GM18502 (cell line): Measurements from ENCODE around the gene TTLL10.

Source experiments
- ATAC-seq: cut with Tn5 transposase; IDR thresholded peaks from one replicate; pipeline ENCODE4 v1.9.1; 2021; ENCODE audit warnings: mild to moderate bottlenecking; ENCODE audit not compliant: unreplicated experiment, poor library complexity

Gene TTLL10

DNA sequence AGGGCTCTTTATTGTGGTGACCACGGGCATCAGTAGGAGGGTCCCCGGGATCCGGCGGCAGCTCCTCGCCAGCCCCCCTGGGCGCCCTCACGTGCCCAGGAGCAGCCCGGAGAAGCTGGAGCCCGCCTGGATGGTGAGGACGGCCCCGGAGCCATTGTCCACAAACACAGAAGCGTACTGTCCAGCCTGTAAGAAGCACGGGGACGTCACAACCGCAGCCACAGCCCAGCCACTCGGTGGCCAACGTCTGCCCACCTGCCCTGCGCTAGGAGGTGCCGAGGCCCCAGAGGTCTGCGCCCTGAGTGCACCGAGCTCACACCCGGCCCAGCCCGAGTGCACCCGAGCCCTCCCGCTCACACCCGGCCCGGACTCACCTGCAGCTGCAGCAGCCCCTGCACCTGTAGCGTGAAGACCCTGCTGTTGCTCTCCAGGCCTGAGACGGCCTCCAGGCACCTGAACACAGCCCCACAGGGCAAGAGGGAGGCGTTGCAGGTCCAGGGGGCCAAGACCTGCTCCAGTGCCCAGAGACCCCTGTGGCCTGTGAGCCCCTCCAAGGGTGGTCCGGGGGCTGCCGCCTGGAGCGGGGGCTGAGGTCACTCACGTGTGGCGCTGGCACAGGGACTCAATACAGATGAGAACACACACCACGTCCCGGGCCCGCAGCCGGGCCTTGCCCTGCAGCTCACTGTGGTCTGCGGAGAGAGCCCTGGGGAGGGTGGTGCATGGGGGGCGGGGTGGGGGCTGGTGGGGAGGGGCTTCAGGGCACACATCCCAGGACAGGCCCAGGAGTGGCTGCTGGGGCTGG lies 69.0 kb downstream of the TTLL10 start:
- no peak for ATAC-seq

GRCh38 chr1:1243266-1243660 lies 69.6 kb downstream of the TTLL10 start:
- ATAC-seq = no peak

DNA sequence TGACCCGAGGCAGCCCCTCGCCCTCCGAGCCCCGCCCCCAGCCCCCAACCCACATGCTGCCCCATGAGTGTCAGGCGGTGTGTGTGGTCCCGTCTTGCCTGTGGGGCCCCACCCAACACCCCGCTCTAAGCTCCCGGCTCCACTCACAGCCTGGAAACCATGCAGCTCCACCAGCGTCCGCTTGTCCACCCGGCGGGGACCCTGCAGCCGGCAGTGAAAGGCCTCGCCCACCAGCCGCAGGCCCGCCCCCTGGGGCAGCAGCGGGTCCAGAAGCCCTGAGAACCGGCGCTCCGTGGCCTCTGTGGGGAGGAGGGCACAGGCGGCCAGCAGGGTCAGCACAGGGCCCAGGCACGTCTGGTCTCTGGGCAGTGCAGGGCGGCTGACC lies 70.1 kb downstream of the TTLL10 start:
- ATAC-seq = no peak

GRCh38 chr1:1244192-1244811 lies 70.6 kb downstream of the TTLL10 start:
- no peak for ATAC-seq

DNA sequence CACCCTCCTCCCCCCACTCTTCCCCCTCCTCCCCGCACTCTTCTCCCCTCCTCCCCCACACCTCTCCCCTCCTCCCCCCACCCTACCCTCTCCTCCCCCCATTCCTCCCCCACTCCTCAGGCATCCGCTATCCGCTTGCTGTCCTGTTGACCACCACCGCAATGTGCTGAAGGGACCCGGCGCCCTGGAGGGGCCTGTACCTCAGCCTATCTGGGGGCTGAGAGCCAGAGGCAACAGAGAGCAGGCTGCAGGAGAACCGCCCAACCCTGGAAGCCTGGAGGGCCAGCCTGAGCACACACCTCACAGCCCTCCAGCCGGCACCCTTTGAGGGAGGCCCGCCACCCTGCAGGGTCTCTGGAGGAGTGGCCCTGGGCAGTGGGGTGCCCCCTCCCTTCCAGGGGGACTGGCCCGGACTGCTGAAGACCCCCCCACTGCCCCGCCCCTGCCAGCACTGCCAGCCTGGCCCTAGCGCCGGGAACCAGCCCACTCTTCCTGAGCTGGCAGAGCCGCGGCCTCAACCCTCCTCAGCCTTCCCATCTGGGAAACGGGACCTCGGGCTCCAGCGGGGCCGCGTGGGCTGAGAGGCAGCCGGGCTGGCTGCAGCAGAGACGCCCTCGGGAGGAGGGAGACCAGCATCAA lies 71.6 kb downstream of the TTLL10 start:
- ATAC-seq = no peak

DNA sequence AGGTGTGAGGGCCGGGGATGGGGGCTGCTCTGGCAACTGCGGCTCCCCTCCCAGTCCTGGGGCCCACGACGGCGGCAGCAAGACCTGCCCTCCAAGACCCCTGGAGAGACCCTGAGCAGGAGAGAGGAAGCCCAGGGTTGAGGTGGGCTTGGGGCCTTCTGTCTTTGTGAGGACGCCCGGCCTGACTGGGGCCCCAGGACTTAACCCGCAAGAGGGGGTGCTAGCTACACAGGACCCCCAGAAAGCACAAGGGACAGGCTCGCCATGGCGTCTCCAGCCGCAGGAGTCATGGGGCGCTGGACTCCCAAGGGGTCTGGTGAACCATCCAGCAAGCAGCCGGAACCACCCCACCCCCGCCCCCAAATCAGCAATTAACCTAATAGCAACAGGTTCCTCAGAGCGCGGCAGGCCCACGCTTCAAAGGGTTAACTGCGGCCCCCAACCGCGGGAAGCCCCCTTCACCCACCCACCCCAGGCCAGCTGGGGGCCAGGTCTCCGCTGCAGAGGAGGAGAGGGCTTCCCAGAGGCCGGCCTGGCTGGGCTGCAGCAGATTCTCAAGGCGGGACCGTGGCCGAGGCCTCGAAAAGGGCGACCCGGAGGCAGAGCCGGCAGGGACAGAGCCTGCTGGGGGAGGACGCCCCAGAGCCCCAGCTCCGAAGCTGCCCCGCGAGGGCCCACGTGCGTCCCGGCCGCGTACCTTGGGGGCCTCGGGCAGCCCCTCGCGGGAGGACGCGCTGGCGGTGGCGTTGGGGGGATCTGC lies 72.3 kb downstream of the TTLL10 start:
- no peak for ATAC-seq

DNA sequence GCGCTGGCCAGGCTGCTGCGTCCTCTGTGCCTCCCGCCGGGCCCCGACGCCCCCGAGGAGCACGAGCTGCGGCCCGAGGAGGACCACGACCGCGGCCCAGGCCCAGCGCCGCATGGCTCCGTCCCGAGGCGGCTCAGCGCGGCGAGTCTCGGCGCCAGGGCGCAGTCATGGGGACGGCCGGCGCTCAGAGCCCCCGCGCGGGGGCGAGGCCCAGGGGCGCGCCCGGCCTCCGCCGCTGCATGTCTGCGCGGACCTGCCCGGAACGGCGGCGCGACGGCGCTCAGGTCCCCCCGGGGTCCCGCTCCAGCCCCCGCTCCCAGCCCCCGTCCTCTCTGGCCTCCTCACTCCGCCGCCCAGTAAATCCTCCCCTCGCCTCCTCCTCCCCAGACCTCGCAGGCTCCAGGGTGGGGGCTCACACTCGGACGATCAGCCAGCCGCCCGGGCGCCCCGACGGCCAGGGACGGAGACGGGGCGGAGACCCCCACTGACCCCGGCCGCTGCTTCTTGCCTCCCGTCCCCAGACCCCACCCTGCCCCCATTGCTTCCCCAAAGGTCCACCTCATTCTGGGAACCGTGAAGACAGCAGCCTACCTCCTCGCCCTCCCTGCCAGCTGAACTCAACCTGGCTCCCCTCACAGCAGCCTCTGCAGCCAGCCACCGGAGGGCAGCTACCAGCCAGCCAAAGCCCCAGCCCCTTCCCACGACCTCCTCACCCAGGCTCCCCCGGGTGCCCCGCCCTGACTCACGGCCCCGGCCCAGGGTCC lies 73.1 kb downstream of the TTLL10 start, which contains the start of gene C1QTNF12:
TSS of gene C1QTNF12 (minus strand) at position 146 of the 764 bp plus-strand sequence. CDS start at position 114, 32 bp downstream.
- no peak for ATAC-seq

DNA sequence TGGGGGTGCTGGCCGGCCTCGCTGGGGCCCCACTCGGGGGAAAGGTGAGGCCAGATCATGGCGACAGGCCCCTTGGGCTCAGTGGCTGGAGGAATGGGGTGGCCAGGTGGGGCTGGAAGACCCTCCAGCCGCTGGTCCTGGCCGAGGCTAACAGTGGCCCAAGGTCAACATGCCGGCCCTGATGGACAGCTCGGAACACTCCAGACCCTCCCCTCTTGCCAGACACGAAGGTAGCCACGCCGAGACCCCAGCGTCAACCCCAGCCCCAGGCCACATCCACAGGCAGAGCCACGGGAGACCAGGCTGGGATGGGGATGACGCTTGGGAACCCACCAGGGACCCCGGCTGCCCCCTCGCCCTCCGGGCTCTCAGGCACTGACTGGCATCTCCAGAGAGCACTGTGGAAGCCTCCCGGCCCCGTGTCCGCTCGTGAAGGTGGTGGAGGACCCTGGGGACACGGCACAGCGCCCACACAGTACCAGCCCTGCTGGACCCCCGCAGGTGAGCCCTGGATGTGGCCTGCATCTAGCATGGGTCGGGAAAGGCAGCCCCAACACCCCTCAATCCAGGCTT lies 73.7 kb downstream of the TTLL10 start:
- ATAC-seq = no peak
